ENCODE results near the gene MID1.

DNA sequence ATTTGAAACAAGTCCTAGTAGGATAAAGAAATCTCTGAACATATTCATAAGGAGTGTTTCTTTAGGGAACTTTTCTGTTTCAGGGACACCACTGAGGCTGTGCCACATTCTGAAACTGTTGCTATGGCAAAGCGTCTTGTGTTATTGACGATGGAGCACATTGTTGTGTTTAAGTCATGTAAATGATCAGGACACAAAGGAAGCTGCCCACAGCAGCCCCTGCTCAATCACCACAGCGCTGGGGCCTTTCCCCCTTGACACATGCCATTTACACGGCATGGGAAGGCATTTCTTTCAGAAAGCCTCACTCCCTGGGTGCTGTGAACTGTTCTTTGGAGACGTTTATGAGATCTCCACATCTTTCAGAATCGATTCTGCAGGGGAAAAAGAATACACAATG lies 39.8 kb upstream of the MID1 start:
- TF ChIP-seq, protein P1, sequence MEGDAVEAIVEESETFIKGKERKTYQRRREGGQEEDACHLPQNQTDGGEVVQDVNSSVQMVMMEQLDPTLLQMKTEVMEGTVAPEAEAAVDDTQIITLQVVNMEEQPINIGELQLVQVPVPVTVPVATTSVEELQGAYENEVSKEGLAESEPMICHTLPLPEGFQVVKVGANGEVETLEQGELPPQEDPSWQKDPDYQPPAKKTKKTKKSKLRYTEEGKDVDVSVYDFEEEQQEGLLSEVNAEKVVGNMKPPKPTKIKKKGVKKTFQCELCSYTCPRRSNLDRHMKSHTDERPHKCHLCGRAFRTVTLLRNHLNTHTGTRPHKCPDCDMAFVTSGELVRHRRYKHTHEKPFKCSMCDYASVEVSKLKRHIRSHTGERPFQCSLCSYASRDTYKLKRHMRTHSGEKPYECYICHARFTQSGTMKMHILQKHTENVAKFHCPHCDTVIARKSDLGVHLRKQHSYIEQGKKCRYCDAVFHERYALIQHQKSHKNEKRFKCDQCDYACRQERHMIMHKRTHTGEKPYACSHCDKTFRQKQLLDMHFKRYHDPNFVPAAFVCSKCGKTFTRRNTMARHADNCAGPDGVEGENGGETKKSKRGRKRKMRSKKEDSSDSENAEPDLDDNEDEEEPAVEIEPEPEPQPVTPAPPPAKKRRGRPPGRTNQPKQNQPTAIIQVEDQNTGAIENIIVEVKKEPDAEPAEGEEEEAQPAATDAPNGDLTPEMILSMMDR (IDR thresholded peaks at IDR 0.05; ENCODE audit: borderline replicate concordance, extremely low read depth, low read length, poor library complexity, severe bottlenecking), result no peak
- TF ChIP-seq EZH2 (IDR thresholded peaks at IDR 0.05; ENCODE audit: borderline replicate concordance, low read depth, low read length, severe bottlenecking), result no peak
